H1 (cell line): Measurements from ENCODE around the gene LBX2. TPM values are rescaled to one million over a fixed set of nuclear protein-coding genes. Genes with fewer than 3 reads are reported as not detected.

Source experiments
- RBBP5 ChIP-seq: IDR thresholded peaks from 2 replicates; pipeline ENCODE4 v1.7.1; 2012; ENCODE audit warnings: low read depth, mild to moderate bottlenecking, inconsistent platforms, low read length, moderate library complexity, borderline replicate concordance
- SP2 ChIP-seq: IDR thresholded peaks from 2 replicates; pipeline ENCODE4 v1.6.1; 2012; ENCODE audit warnings: mild to moderate bottlenecking, low read length, inconsistent platforms
- polyA plus RNA-seq, 7 experiments: library from polyadenylated mRNA; depleted of rRNA in 3 of 7; stranded (reverse) in 5 of 7; unstranded in 2 of 7; fragments of >200 nt in 5 of 7; fragments of 200-250 nt in 2 of 7; gene quantifications; 1 replicate in 5 of 7; 2 replicates in 1 of 7; 4 replicates in 1 of 7; pipeline versions ENCODE4 v1.2.1 to v1.2.3, GENCODE V29; 2011 to 2013; ENCODE audit warnings: missing spikeins in 2 of 7, mixed read lengths in 2 of 7
- total RNA-seq: library from RNA; stranded (reverse); fragmentation: NEBNext Ultra II Directional; extraction: Animal tissue kit (Norgen Biotek cat#: 25700); gene quantifications from 2 replicates; pipeline ENCODE4 v1.2.1, GENCODE V29; 2021
- TF ChIP-seq, protein P1 (sequence below), 3 experiments: IDR thresholded peaks; 1 replicate in 2 of 3; 2 replicates in 1 of 3; pipeline versions ENCODE4 v1.5.1 to v1.6.1; 2011; ENCODE audit warnings: low read length in 3 of 3, mild to moderate bottlenecking in 3 of 3, inconsistent platforms in 2 of 3, low read depth in 1 of 3, moderate library complexity in 1 of 3; ENCODE audit not compliant: insufficient read depth in 1 of 3; ENCODE audit errors: control extremely low read depth in 1 of 3

The LBX2 gene
- total and polyA plus RNA-seq, 2 of the 8 experiments (the other 6 are each of a cell fraction or from before 2014, with no cell fraction given), result 0.27 TPM; not detected in 1

DNA sequence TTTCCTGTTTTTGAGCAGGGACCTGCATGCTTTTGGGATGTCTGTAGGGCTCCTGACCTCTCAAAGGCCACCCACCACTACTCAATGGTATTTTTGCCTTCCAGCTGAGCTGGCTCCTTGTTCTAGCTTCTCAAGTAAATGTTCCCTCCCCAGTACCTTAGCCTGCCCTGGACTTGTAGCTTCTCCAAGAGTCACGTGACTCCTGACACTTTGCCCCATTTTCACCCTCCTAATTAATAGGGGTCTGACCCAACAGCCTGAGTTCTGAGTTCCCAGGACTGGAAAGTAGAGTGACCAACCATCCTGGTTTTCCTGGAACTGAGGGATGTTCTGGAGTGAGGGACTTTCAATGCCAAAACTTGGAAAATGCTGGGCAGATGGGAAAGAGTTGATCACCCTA, 4.0 kb downstream of the LBX2 start (continued):
- TF ChIP-seq, protein P1, sequence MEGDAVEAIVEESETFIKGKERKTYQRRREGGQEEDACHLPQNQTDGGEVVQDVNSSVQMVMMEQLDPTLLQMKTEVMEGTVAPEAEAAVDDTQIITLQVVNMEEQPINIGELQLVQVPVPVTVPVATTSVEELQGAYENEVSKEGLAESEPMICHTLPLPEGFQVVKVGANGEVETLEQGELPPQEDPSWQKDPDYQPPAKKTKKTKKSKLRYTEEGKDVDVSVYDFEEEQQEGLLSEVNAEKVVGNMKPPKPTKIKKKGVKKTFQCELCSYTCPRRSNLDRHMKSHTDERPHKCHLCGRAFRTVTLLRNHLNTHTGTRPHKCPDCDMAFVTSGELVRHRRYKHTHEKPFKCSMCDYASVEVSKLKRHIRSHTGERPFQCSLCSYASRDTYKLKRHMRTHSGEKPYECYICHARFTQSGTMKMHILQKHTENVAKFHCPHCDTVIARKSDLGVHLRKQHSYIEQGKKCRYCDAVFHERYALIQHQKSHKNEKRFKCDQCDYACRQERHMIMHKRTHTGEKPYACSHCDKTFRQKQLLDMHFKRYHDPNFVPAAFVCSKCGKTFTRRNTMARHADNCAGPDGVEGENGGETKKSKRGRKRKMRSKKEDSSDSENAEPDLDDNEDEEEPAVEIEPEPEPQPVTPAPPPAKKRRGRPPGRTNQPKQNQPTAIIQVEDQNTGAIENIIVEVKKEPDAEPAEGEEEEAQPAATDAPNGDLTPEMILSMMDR (IDR thresholded peaks at IDR 0.05; ENCODE audit: control extremely low read depth in 1 of 3, insufficient read depth in 1 of 3, low read depth in 1 of 3, low read length in 3 of 3), result no peak
- TF ChIP-seq RBBP5 (no peak), SP2 (no peak)
